Measurements from ENCODE around the gene PNKP. TPM values are rescaled to one million over a fixed set of nuclear protein-coding genes. Genes with fewer than 3 reads are reported as not detected.

The PNKP gene
- total RNA-seq, 2 donors from 2014 or later: 55.8 to 78.7 TPM

DNA sequence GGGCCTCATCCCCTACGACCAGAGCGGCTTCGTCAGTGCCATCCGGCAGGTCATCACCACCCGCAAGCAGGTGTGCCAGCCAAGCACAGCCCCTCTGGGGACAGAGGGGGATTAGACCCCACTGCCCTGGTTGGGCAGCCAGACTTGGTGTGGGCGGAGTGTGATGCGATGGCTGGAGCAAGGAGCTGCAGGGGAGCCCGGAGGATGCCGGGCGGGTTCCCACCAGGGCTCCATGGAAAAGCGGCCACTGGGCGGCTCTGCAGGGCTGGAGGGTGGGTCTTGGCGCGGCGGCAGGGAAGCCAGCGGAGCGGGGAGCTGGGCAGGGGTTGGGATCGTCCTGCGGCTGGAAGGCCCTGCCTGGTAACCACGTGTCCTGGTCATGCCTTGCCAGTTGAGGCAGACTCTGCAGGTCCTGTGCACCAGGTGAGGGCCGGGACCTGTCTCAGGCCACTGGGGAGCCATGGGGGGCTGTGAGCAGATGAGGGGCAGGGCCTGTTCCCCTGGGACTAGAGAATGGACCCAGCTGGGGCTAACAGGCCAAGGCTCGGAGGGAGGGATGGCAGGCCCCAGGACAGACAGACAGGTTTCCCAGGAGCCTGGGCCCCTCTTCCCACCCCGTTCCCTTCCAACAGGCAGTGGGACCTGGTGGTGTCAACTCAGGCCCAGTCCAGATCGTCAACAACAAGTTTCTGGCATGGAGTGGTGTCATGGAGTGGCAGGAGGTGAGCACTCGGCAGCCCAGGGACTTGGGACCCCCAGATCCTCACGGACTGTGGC is 10.1 kb downstream of the PNKP start:
- Histone ChIP-seq H3K4me1 (ENCODE audit: control insufficient read depth in 1 of 2, low read depth in 2 of 2) (peaks cover 7 to 22% of the 10 kb centered on the region in 2 donors), H3K27me3 (replicated peaks; ENCODE audit: insufficient read depth) (no peaks in the 10 kb centered on the region), H3K27ac (no peak overlapping the region), H3K9me3 (no peaks in the 10 kb centered on the region), H3K36me3 (peaks cover 54% of the 10 kb centered on the region), H3K4me3 (no peak overlapping the region)
- ATAC-seq (ENCODE audit: insufficient number of reproducible peaks, low FRiP score, low read depth): no peak
- TF ChIP-seq, protein P1, sequence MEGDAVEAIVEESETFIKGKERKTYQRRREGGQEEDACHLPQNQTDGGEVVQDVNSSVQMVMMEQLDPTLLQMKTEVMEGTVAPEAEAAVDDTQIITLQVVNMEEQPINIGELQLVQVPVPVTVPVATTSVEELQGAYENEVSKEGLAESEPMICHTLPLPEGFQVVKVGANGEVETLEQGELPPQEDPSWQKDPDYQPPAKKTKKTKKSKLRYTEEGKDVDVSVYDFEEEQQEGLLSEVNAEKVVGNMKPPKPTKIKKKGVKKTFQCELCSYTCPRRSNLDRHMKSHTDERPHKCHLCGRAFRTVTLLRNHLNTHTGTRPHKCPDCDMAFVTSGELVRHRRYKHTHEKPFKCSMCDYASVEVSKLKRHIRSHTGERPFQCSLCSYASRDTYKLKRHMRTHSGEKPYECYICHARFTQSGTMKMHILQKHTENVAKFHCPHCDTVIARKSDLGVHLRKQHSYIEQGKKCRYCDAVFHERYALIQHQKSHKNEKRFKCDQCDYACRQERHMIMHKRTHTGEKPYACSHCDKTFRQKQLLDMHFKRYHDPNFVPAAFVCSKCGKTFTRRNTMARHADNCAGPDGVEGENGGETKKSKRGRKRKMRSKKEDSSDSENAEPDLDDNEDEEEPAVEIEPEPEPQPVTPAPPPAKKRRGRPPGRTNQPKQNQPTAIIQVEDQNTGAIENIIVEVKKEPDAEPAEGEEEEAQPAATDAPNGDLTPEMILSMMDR (IDR thresholded peaks at IDR 0.05): no peak
- DNase-seq (ENCODE audit: low spot score): no peak

DNA sequence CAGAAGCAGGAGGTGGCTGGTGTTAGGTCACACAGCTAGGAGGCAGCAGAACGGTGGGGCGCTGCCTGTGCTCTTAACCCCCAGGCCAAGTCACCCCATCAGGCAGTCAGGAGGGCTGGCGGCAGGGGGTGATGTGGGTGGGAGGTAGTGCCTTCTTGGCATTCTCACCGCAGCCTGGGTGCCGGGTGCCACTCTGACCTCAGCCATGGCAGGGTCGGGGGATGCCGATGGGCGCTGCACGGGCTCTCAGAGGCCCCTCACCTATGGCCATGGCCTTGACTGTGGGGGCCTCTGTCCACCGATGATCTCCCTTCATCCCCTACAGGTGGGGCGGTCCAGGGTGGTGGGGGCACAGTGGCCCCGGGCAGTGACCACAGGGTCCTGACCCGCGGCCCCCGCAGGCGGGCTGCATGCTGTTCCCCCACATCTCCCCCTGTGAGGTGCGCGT is 10.8 kb downstream of the PNKP start:
- Histone ChIP-seq H3K27me3 (replicated peaks; ENCODE audit: insufficient read depth) (no peaks in the 10 kb centered on the region), H3K27ac (no peak overlapping the region), H3K9me3 (no peaks in the 10 kb centered on the region), H3K36me3 (peaks cover 50% of the 10 kb centered on the region), H3K4me3 (no peak overlapping the region), H3K4me1 (ENCODE audit: control insufficient read depth in 1 of 2, low read depth in 2 of 2) (peaks cover 7 to 27% of the 10 kb centered on the region in 2 donors)
- DNase-seq (ENCODE audit: low spot score) (no peak), ATAC-seq (ENCODE audit: insufficient number of reproducible peaks, low FRiP score, low read depth) (no peak)
- TF ChIP-seq, protein P1 (IDR thresholded peaks at IDR 0.05): no peak

DNA sequence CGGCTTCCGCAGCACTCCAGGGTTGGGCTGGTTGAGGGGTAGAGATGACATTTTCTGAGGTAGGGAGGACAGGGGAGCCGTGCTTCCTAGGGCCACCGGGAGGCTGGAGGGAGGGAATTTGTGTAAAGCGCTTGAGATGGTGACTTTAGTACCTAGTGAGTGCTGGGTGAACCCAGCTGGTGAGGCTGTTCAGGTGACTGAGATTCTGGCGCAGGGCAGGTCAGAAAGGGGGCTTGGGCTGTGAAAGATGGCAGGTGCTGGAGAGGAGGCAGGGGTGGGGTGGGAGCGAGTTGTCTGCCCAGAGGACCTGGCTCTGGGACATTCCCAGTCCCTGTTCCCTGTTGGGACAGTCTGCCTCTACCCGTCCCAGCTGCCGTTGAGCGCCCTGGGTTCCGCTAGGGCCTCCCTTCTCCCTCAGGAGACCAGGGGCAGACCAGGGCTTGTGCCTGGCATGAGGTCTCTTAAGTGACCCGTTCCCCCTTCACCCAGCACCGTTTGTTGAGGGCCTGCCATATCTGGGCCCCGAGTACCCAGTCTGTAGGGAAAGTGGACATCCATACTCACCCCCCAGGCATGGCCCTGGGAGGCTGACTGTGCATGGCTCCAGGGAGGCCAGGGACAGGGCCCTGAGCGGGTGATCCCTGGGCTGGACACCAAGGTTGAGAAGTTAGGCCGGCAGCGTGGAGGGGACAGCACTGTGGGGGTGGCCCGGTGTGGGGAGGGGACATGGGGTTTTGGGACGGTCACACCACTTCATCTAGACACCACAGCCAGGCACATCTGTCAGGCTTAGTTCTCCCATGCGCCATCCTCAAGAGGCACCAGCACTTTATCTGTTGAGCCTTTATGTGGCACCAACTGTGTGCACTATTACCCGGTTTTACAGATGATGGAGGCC is 11.5 kb downstream of the PNKP start:
- H3K4me3 ChIP-seq: no peak overlapping the region
- ATAC-seq (ENCODE audit: insufficient number of reproducible peaks, low FRiP score, low read depth) (no peak), DNase-seq (ENCODE audit: low spot score) (no peak)
- no peaks in the 10 kb centered on the region for H3K9me3 ChIP-seq
- TF ChIP-seq, protein P1 (IDR thresholded peaks at IDR 0.05): no peak
- peaks cover 7 to 27% of the 10 kb centered on the region in 2 donors for H3K4me1 ChIP-seq (ENCODE audit: control insufficient read depth in 1 of 2, low read depth in 2 of 2)
- H3K27me3 ChIP-seq (replicated peaks; ENCODE audit: insufficient read depth): no peaks in the 10 kb centered on the region
- no peak overlapping the region for H3K27ac ChIP-seq
- H3K36me3 ChIP-seq: peaks cover 47% of the 10 kb centered on the region

DNA sequence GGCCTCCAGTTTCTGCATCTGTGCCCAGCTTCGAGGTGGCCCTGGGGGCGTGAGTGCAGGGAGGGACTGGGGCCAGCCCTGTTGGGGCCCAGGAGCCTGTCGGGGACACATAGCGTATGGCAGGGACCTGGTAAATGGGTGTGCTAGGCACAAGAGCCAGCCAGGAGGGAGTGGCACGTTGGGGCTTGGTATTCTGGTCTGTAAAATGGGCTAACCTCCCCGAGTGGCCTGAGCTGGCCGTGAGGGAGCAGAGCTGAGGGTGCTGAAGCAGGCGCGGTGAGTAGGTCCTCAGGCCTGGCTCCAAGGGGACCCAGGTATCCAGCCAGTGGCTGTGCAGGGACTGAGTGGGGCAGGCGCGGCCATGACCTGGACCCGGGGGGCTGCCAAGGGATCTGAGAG is 12.1 kb downstream of the PNKP start:
- Histone ChIP-seq H3K4me3 (no peak overlapping the region), H3K9me3 (no peaks in the 10 kb centered on the region), H3K27ac (no peak overlapping the region), H3K27me3 (replicated peaks; ENCODE audit: insufficient read depth) (no peaks in the 10 kb centered on the region), H3K36me3 (peaks cover 41% of the 10 kb centered on the region), H3K4me1 (ENCODE audit: control insufficient read depth in 1 of 2, low read depth in 2 of 2) (peaks cover 7 to 28% of the 10 kb centered on the region in 2 donors)
- ATAC-seq (ENCODE audit: insufficient number of reproducible peaks, low FRiP score, low read depth): no peak
- DNase-seq (ENCODE audit: low spot score): no peak
- TF ChIP-seq, protein P1 (IDR thresholded peaks at IDR 0.05): no peak
